ENCODE data around the gene ARID5B.

DNA sequence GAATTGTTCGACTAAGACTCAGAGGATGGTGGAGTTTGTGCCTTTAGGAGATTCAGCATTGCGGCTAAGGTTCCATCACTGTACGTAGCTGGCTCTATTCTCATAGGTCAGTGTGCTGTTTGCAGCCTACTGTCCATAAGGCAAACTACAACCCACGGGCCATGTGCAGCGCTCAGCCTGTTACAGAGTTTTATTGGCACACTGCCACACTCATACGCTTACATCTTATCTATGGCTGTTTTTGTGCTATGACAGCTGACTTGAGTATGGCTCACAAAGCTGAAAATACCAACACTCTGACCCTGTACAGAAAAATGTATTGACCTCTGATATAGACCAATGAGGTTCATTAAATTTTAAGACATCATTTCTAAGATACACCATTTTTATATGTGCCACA lies 114.5 kb downstream of the ARID5B start:
- TF ChIP-seq, protein P1, sequence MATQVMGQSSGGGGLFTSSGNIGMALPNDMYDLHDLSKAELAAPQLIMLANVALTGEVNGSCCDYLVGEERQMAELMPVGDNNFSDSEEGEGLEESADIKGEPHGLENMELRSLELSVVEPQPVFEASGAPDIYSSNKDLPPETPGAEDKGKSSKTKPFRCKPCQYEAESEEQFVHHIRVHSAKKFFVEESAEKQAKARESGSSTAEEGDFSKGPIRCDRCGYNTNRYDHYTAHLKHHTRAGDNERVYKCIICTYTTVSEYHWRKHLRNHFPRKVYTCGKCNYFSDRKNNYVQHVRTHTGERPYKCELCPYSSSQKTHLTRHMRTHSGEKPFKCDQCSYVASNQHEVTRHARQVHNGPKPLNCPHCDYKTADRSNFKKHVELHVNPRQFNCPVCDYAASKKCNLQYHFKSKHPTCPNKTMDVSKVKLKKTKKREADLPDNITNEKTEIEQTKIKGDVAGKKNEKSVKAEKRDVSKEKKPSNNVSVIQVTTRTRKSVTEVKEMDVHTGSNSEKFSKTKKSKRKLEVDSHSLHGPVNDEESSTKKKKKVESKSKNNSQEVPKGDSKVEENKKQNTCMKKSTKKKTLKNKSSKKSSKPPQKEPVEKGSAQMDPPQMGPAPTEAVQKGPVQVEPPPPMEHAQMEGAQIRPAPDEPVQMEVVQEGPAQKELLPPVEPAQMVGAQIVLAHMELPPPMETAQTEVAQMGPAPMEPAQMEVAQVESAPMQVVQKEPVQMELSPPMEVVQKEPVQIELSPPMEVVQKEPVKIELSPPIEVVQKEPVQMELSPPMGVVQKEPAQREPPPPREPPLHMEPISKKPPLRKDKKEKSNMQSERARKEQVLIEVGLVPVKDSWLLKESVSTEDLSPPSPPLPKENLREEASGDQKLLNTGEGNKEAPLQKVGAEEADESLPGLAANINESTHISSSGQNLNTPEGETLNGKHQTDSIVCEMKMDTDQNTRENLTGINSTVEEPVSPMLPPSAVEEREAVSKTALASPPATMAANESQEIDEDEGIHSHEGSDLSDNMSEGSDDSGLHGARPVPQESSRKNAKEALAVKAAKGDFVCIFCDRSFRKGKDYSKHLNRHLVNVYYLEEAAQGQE (IDR thresholded peaks at IDR 0.05; ENCODE audit: insufficient read depth in 1 of 2, low read depth in 2 of 2, low read length in 2 of 2) = no peak
- TF ChIP-seq POLR2AphosphoS5 (IDR thresholded peaks at IDR 0.05; ENCODE audit: low read depth, low read length) = no peak
- TF ChIP-seq TAF1 (IDR thresholded peaks at IDR 0.05; ENCODE audit: borderline replicate concordance, insufficient read depth, low read length) = no peak

Measured in PFSK-1 (cell line).